ENCODE data around the gene DSG2.

DSG2 gene

GRCh38 chr18:31555971-31556747, 58.2 kb downstream of the DSG2 start:
- peak; percentile 72 for DNase-seq (ENCODE audit: low spot score)

GRCh38 chr18:31557446-31557845, 59.5 kb downstream of the DSG2 start:
- DNase-seq (ENCODE audit: low spot score) = no peak

GRCh38 chr18:31558567-31558966, 60.6 kb downstream of the DSG2 start:
- no peak for DNase-seq (ENCODE audit: low spot score)

GRCh38 chr18:31562726-31563125, 64.7 kb downstream of the DSG2 start:
- DNase-seq (ENCODE audit: low spot score) = no peak

GRCh38 chr18:31563778-31564177, 65.8 kb downstream of the DSG2 start:
- peak; percentile 16 for DNase-seq (ENCODE audit: low spot score)

- no peak for DNase-seq (ENCODE audit: low spot score)
Observed at GRCh38 chr18:31565345-31565744, 67.4 kb downstream of the DSG2 start.

- DNase-seq (ENCODE audit: low spot score) = no peak
Observed at GRCh38 chr18:31565782-31566512, 68.0 kb downstream of the DSG2 start.

- DNase-seq (ENCODE audit: low spot score) = no peak
Observed at GRCh38 chr18:31566576-31567306, 68.8 kb downstream of the DSG2 start.

GRCh38 chr18:31572368-31572767, 74.4 kb downstream of the DSG2 start:
- no peak for DNase-seq (ENCODE audit: low spot score)

- DNase-seq (ENCODE audit: low spot score) = no peak
Observed at GRCh38 chr18:31573051-31573450, 75.1 kb downstream of the DSG2 start.

- no peak for DNase-seq (ENCODE audit: low spot score)
Observed at GRCh38 chr18:31574359-31574758, 76.4 kb downstream of the DSG2 start.

GRCh38 chr18:31575515-31576257, 77.7 kb downstream of the DSG2 start:
- no peak for DNase-seq (ENCODE audit: low spot score)

- no peak for DNase-seq (ENCODE audit: low spot score)
Observed at GRCh38 chr18:31576670-31577069, 78.7 kb downstream of the DSG2 start.

GRCh38 chr18:31577195-31577594, 79.2 kb downstream of the DSG2 start:
- no peak for DNase-seq (ENCODE audit: low spot score)

- no peak for DNase-seq (ENCODE audit: low spot score)
Observed at GRCh38 chr18:31578126-31578525, 80.1 kb downstream of the DSG2 start.

GRCh38 chr18:31579375-31579774, 81.4 kb downstream of the DSG2 start:
- DNase-seq (ENCODE audit: low spot score) = no peak

- DNase-seq (ENCODE audit: low spot score) = peak; percentile 51
Observed at GRCh38 chr18:31581498-31582197, 83.7 kb downstream of the DSG2 start.

- DNase-seq (ENCODE audit: low spot score) = no peak
Observed at GRCh38 chr18:31583185-31583854, 85.3 kb downstream of the DSG2 start.

- DNase-seq (ENCODE audit: low spot score) = no peak
Observed at GRCh38 chr18:31585991-31586390, 88.0 kb downstream of the DSG2 start.

GRCh38 chr18:31586616-31587015, 88.6 kb downstream of the DSG2 start:
- no peak for DNase-seq (ENCODE audit: low spot score)

GRCh38 chr18:31587529-31587928, 89.6 kb downstream of the DSG2 start:
- no peak for DNase-seq (ENCODE audit: low spot score)

Measured in GM03348 (cell line).